ENCODE results near the gene LTK. TPM values are rescaled to one million over a fixed set of nuclear protein-coding genes. Genes with fewer than 3 reads are reported as not detected.

LTK gene
- total and polyA plus RNA-seq, 2 experiments from 2014 or later: 0.14 TPM; not detected in 1

DNA sequence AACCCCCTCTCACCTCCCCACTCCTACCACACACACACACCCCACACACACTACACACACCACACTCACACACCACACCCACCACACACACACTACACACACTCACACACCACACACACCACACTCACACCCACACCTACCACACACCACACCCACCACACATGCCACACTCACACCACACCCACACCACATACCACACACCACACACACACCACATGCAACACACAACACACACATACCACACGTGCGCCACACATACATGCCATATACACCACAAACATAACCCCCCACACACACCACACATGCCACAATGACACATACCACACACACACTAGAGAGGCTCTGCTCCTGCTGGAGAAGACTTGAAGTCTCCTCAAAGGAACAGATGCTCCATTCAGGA is 25.8 kb downstream of the LTK start:
- Histone ChIP-seq H2AFZ (no peak overlapping the region), H3K9me2 (ENCODE audit: insufficient read depth) (no peaks in the 10 kb centered on the region), H3K4me2 (no peak overlapping the region), H3K79me2 (replicated peaks; ENCODE audit: insufficient read depth) (no peaks in the 10 kb centered on the region), H3K27me3 (ENCODE audit: insufficient read depth) (peaks cover 30% of the 10 kb centered on the region), H4K20me1 (replicated peaks; ENCODE audit: insufficient read depth) (no peaks in the 10 kb centered on the region; the same call in 1 of the 2 replicates), H3K36me3 (ENCODE audit: insufficient read depth) (no peaks in the 10 kb centered on the region), H3K4me1 (ENCODE audit: insufficient read depth) (peaks cover 5% of the 10 kb centered on the region), H3K27ac (ENCODE audit: low read depth) (no peak overlapping the region), H3K4me3 (no peak overlapping the region), H3F3A (replicated peaks; ENCODE audit: low read depth) (peaks cover 4% of the 10 kb centered on the region)
- no peak for ATAC-seq
- peaks cover 5% of the 10 kb centered on the region for H3K4me1 Mint-ChIP-seq
- no peak for DNase-seq (ENCODE audit: low spot score)
- peaks cover 2% of the 10 kb centered on the region; the same call in 2 of the 3 replicates for H3K36me3 Mint-ChIP-seq (ENCODE audit: low read depth)
- no peaks in the 10 kb centered on the region; the same call in 2 of the 3 replicates for H3K9me3 Mint-ChIP-seq
- H3K4me3 Mint-ChIP-seq: no peak overlapping the region
- TF ChIP-seq STAT1 (IDR thresholded peaks at IDR 0.05; ENCODE audit: unreplicated experiment) (no peak), ZNF114 (CRISPR knock-in tag; IDR thresholded peaks at IDR 0.05) (no peak), NANOG (IDR thresholded peaks at IDR 0.05; ENCODE audit: borderline replicate concordance) (no peak)
- peaks cover 37% of the 10 kb centered on the region for H3K27me3 Mint-ChIP-seq (ENCODE audit: insufficient read depth, low read depth, poor library complexity)
- no peak overlapping the region for H3K27ac Mint-ChIP-seq

DNA sequence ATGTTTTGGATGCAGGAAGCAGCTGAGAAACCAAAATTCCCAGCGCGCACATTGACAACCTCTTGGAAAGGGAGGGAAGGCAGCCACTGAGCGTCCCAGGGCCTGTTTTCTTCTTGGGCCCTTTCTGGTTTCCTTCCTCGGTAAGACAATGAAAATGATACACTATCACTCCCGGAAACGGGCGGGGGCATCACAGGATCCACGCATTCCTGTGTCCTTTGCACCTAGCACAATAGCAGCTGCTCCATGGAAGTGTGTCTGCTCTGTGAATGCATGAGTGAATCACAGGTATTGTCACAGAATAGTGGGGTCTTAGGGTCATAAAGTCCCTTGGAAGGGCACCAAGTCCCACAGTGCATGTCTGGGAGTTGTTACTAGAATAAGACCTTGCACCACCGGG is 26.2 kb downstream of the LTK start:
- no peak overlapping the region for H2AFZ ChIP-seq
- TF ChIP-seq, protein P1, sequence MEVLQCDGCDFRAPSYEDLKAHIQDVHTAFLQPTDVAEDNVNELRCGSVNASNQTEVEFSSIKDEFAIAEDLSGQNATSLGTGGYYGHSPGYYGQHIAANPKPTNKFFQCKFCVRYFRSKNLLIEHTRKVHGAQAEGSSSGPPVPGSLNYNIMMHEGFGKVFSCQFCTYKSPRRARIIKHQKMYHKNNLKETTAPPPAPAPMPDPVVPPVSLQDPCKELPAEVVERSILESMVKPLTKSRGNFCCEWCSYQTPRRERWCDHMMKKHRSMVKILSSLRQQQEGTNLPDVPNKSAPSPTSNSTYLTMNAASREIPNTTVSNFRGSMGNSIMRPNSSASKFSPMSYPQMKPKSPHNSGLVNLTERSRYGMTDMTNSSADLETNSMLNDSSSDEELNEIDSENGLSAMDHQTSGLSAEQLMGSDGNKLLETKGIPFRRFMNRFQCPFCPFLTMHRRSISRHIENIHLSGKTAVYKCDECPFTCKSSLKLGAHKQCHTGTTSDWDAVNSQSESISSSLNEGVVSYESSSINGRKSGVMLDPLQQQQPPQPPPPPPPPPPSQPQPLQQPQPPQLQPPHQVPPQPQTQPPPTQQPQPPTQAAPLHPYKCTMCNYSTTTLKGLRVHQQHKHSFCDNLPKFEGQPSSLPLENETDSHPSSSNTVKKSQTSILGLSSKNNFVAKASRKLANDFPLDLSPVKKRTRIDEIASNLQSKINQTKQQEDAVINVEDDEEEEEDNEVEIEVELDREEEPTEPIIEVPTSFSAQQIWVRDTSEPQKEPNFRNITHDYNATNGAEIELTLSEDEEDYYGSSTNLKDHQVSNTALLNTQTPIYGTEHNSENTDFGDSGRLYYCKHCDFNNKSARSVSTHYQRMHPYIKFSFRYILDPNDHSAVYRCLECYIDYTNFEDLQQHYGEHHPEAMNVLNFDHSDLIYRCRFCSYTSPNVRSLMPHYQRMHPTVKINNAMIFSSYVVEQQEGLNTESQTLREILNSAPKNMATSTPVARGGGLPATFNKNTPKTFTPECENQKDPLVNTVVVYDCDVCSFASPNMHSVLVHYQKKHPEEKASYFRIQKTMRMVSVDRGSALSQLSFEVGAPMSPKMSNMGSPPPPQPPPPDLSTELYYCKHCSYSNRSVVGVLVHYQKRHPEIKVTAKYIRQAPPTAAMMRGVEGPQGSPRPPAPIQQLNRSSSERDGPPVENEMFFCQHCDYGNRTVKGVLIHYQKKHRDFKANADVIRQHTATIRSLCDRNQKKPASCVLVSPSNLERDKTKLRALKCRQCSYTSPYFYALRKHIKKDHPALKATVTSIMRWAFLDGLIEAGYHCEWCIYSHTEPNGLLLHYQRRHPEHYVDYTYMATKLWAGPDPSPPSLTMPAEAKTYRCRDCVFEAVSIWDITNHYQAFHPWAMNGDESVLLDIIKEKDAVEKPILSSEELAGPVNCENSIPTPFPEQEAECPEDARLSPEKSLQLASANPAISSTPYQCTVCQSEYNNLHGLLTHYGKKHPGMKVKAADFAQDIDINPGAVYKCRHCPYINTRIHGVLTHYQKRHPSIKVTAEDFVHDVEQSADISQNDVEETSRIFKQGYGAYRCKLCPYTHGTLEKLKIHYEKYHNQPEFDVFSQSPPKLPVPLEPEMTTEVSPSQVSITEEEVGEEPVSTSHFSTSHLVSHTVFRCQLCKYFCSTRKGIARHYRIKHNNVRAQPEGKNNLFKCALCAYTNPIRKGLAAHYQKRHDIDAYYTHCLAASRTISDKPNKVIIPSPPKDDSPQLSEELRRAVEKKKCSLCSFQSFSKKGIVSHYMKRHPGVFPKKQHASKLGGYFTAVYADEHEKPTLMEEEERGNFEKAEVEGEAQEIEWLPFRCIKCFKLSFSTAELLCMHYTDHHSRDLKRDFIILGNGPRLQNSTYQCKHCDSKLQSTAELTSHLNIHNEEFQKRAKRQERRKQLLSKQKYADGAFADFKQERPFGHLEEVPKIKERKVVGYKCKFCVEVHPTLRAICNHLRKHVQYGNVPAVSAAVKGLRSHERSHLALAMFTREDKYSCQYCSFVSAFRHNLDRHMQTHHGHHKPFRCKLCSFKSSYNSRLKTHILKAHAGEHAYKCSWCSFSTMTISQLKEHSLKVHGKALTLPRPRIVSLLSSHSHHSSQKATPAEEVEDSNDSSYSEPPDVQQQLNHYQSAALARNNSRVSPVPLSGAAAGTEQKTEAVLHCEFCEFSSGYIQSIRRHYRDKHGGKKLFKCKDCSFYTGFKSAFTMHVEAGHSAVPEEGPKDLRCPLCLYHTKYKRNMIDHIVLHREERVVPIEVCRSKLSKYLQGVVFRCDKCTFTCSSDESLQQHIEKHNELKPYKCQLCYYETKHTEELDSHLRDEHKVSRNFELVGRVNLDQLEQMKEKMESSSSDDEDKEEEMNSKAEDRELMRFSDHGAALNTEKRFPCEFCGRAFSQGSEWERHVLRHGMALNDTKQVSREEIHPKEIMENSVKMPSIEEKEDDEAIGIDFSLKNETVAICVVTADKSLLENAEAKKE (CRISPR knock-in tag; IDR thresholded peaks at IDR 0.05): no peak
- TF ChIP-seq NANOG (IDR thresholded peaks at IDR 0.05; ENCODE audit: borderline replicate concordance): no peak
- TF ChIP-seq POLR2AphosphoS5 (IDR thresholded peaks at IDR 0.05; ENCODE audit: low read depth): no peak
- TF ChIP-seq ZNF114 (CRISPR knock-in tag; IDR thresholded peaks at IDR 0.05): no peak
- TF ChIP-seq, protein P2, sequence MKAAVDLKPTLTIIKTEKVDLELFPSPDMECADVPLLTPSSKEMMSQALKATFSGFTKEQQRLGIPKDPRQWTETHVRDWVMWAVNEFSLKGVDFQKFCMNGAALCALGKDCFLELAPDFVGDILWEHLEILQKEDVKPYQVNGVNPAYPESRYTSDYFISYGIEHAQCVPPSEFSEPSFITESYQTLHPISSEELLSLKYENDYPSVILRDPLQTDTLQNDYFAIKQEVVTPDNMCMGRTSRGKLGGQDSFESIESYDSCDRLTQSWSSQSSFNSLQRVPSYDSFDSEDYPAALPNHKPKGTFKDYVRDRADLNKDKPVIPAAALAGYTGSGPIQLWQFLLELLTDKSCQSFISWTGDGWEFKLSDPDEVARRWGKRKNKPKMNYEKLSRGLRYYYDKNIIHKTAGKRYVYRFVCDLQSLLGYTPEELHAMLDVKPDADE (IDR thresholded peaks at IDR 0.05): no peak
- no peak for TF ChIP-seq ZNF331 (CRISPR knock-in tag; IDR thresholded peaks at IDR 0.05; ENCODE audit: low read depth)
- TF ChIP-seq, protein P3, sequence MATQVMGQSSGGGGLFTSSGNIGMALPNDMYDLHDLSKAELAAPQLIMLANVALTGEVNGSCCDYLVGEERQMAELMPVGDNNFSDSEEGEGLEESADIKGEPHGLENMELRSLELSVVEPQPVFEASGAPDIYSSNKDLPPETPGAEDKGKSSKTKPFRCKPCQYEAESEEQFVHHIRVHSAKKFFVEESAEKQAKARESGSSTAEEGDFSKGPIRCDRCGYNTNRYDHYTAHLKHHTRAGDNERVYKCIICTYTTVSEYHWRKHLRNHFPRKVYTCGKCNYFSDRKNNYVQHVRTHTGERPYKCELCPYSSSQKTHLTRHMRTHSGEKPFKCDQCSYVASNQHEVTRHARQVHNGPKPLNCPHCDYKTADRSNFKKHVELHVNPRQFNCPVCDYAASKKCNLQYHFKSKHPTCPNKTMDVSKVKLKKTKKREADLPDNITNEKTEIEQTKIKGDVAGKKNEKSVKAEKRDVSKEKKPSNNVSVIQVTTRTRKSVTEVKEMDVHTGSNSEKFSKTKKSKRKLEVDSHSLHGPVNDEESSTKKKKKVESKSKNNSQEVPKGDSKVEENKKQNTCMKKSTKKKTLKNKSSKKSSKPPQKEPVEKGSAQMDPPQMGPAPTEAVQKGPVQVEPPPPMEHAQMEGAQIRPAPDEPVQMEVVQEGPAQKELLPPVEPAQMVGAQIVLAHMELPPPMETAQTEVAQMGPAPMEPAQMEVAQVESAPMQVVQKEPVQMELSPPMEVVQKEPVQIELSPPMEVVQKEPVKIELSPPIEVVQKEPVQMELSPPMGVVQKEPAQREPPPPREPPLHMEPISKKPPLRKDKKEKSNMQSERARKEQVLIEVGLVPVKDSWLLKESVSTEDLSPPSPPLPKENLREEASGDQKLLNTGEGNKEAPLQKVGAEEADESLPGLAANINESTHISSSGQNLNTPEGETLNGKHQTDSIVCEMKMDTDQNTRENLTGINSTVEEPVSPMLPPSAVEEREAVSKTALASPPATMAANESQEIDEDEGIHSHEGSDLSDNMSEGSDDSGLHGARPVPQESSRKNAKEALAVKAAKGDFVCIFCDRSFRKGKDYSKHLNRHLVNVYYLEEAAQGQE (IDR thresholded peaks at IDR 0.05; ENCODE audit: unreplicated experiment): no peak
- no peak for TF ChIP-seq STAT1 (IDR thresholded peaks at IDR 0.05; ENCODE audit: unreplicated experiment)
- TF ChIP-seq JUNB (IDR thresholded peaks at IDR 0.05; ENCODE audit: unreplicated experiment): no peak
- TF ChIP-seq CREB1 (CRISPR knock-in tag; IDR thresholded peaks at IDR 0.05; ENCODE audit: low read depth): no peak

More for the DNA sequence above, 26.2 kb downstream of the LTK start:
- Histone ChIP-seq H3K4me3 (no peak overlapping the region), H3K36me3 (ENCODE audit: insufficient read depth) (no peaks in the 10 kb centered on the region), H3F3A (replicated peaks; ENCODE audit: low read depth) (no peaks in the 10 kb centered on the region; the same call in 1 of the 2 replicates), H3K27me3 (ENCODE audit: insufficient read depth) (peaks cover 26% of the 10 kb centered on the region), H3K9me2 (ENCODE audit: insufficient read depth) (no peaks in the 10 kb centered on the region), H3K4me1 (ENCODE audit: insufficient read depth) (peaks cover under 1% of the 10 kb centered on the region), H3K27ac (ENCODE audit: low read depth) (no peak overlapping the region), H3K4me2 (no peak overlapping the region), H4K20me1 (replicated peaks; ENCODE audit: insufficient read depth) (no peaks in the 10 kb centered on the region; the same call in 1 of the 2 replicates), H3K79me2 (replicated peaks; ENCODE audit: insufficient read depth) (no peaks in the 10 kb centered on the region)
- ATAC-seq (no peak), DNase-seq (ENCODE audit: low spot score) (no peak)
- Mint-ChIP-seq H3K36me3 (ENCODE audit: low read depth) (no peaks in the 10 kb centered on the region; the same call in 1 of the 3 replicates), H3K4me1 (peaks cover under 1% of the 10 kb centered on the region; the same call in 2 of the 3 replicates), H3K4me3 (no peak overlapping the region), H3K27ac (no peak overlapping the region), H3K9me3 (no peaks in the 10 kb centered on the region; the same call in 2 of the 3 replicates), H3K27me3 (ENCODE audit: insufficient read depth, low read depth, poor library complexity) (peaks cover 34% of the 10 kb centered on the region)
